BE2C (cell line): ENCODE measurements around the gene SAMD4B.

Experiments
- DNase-seq: peaks from one replicate; pipeline ENCODE4 v3.0.0-alpha.2; 2020
- H3K27me3 ChIP-seq: fragments of 250-450 bp; sonication (Bioruptor Pico); 2 replicates; pipeline ENCODE4 v1.5.1; 2020; ENCODE audit warnings: mild to moderate bottlenecking
- H3K36me3 ChIP-seq: fragments of 250-450 bp; sonication (Bioruptor Pico); 2 replicates; pipeline ENCODE4 v1.5.1; 2020; ENCODE audit warnings: mild to moderate bottlenecking
- H3K4me1 ChIP-seq: fragments of 250-450 bp; sonication (Bioruptor Pico); 2 replicates; pipeline ENCODE4 v1.5.1; 2020
- H3K4me3 ChIP-seq: 2 replicates; pipeline ENCODE4 v1.5.1; 2011; ENCODE audit warnings: low read depth, low read length
- H3K9me3 ChIP-seq: fragments of 250-450 bp; sonication (Bioruptor Pico); 2 replicates; pipeline ENCODE4 v1.5.1; 2020
- TF ChIP-seq, protein P1 (sequence below): IDR thresholded peaks from 2 replicates; pipeline ENCODE4 v1.5.1; 2012; ENCODE audit warnings: mild to moderate bottlenecking, low read depth, low read length

The SAMD4B gene

GRCh38 chr19:39299404-39299803, 42.8 kb upstream of the SAMD4B start:
- no peak overlapping the region for H3K4me3 ChIP-seq
- H3K4me1 ChIP-seq: no peaks in the 10 kb centered on the region
- TF ChIP-seq, protein P1, sequence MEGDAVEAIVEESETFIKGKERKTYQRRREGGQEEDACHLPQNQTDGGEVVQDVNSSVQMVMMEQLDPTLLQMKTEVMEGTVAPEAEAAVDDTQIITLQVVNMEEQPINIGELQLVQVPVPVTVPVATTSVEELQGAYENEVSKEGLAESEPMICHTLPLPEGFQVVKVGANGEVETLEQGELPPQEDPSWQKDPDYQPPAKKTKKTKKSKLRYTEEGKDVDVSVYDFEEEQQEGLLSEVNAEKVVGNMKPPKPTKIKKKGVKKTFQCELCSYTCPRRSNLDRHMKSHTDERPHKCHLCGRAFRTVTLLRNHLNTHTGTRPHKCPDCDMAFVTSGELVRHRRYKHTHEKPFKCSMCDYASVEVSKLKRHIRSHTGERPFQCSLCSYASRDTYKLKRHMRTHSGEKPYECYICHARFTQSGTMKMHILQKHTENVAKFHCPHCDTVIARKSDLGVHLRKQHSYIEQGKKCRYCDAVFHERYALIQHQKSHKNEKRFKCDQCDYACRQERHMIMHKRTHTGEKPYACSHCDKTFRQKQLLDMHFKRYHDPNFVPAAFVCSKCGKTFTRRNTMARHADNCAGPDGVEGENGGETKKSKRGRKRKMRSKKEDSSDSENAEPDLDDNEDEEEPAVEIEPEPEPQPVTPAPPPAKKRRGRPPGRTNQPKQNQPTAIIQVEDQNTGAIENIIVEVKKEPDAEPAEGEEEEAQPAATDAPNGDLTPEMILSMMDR: no peak
- H3K9me3 ChIP-seq: no peaks in the 10 kb centered on the region
- no peaks in the 10 kb centered on the region for H3K27me3 ChIP-seq
- DNase-seq: no peak
- no peaks in the 10 kb centered on the region for H3K36me3 ChIP-seq

- Histone ChIP-seq H3K4me1 (no peaks in the 10 kb centered on the region), H3K4me3 (no peak overlapping the region), H3K36me3 (no peaks in the 10 kb centered on the region), H3K27me3 (no peaks in the 10 kb centered on the region), H3K9me3 (no peaks in the 10 kb centered on the region)
- DNase-seq: no peak
- TF ChIP-seq, protein P1: no peak
Observed at GRCh38 chr19:39299832-39300231, 42.4 kb upstream of the SAMD4B start.

GRCh38 chr19:39301021-39301420, 41.2 kb upstream of the SAMD4B start:
- no peak overlapping the region for H3K4me3 ChIP-seq
- H3K36me3 ChIP-seq: no peaks in the 10 kb centered on the region
- TF ChIP-seq, protein P1: no peak
- no peaks in the 10 kb centered on the region for H3K27me3 ChIP-seq
- H3K4me1 ChIP-seq: no peaks in the 10 kb centered on the region
- no peaks in the 10 kb centered on the region for H3K9me3 ChIP-seq
- DNase-seq: no peak

DNA sequence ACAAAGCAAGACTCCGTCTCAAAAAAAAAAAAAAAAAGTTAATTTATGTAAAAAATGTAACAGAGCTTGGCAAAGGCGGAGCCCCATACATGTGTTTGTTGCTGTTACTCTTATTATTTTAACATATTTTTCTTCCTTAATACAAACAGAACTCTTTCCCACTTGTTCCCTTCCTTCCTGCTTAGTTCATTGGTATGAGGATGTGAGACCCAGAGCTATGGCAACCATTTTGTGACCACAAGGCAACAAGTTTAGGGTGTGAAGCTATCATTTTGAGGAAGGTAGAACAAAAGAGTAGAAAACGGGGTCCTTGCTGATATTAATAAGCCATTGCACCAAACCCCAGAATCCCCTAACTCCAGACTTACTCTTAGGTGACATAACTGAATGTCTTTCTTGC, 40.7 kb upstream of the SAMD4B start:
- no peaks in the 10 kb centered on the region for H3K4me1 ChIP-seq
- no peak overlapping the region for H3K4me3 ChIP-seq
- H3K9me3 ChIP-seq: no peaks in the 10 kb centered on the region
- DNase-seq: no peak
- no peaks in the 10 kb centered on the region for H3K27me3 ChIP-seq
- no peaks in the 10 kb centered on the region for H3K36me3 ChIP-seq
- TF ChIP-seq, protein P1: no peak

- no peak overlapping the region for H3K4me3 ChIP-seq
- H3K9me3 ChIP-seq: no peaks in the 10 kb centered on the region
- DNase-seq: no peak
- H3K36me3 ChIP-seq: no peaks in the 10 kb centered on the region
- no peaks in the 10 kb centered on the region for H3K27me3 ChIP-seq
- TF ChIP-seq, protein P1: no peak
- no peaks in the 10 kb centered on the region for H3K4me1 ChIP-seq
Observed at GRCh38 chr19:39303373-39304184, 38.6 kb upstream of the SAMD4B start.

DNA sequence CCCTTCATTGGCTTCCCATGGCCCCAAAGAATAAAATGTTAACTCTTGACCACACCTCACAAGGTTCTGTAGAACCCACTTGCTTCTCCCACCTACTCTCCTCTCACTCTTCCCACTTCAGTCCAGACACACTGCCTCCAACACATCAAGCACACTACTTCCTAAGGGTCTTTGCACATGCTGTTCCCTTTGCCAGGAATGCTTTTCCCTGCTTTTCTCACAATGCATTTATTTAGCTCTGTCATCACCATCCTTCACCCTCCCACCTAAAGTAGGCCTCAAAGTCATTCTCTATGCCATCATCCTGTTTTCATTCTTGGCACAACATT, 38.1 kb upstream of the SAMD4B start:
- Histone ChIP-seq H3K36me3 (no peaks in the 10 kb centered on the region), H3K27me3 (no peaks in the 10 kb centered on the region), H3K4me3 (no peak overlapping the region), H3K9me3 (no peaks in the 10 kb centered on the region), H3K4me1 (no peaks in the 10 kb centered on the region)
- DNase-seq: no peak
- TF ChIP-seq, protein P1: no peak
